ENCODE measurements around the gene GC.

GRCh38 chr4:71698141-71698540 lies 85.7 kb downstream of the GC start:
- TF ChIP-seq CTCF (IDR thresholded peaks at IDR 0.05) (no peak), EP300 (IDR thresholded peaks at IDR 0.05) (no peak)

All from ovary (tissue), 3 donors.